WTC11 (cell line): ENCODE measurements around the gene SSR2. TPM values are rescaled to one million over a fixed set of nuclear protein-coding genes. Genes with fewer than 3 reads are reported as not detected.
A peak's percentile ranks its signal among the peaks of the same experiment; 100 is the strongest.

Source experiments
- CBFB ChIP-seq: sonication (generic); formaldehyde crosslinking; IDR thresholded peaks from 2 replicates; pipeline ENCODE4 v1.8.1; 2022; ENCODE audit warnings: mild to moderate bottlenecking, low read depth, missing genetic modification reagents
- CREM ChIP-seq: sonication (generic); formaldehyde crosslinking; IDR thresholded peaks from 2 replicates; pipeline ENCODE4 v1.8.1; 2022; ENCODE audit warnings: mild to moderate bottlenecking, missing genetic modification reagents, moderate library complexity
- ETV6 ChIP-seq: sonication (generic); formaldehyde crosslinking; IDR thresholded peaks from 2 replicates; pipeline ENCODE4 v1.8.1; 2022; ENCODE audit warnings: mild to moderate bottlenecking, missing genetic modification reagents
- FOXK1 ChIP-seq: sonication (generic); formaldehyde crosslinking; IDR thresholded peaks from 2 replicates; pipeline ENCODE4 v1.8.0; 2022; ENCODE audit warnings: mild to moderate bottlenecking, moderate library complexity, missing genetic modification reagents
- FOXP1 ChIP-seq: sonication (generic); formaldehyde crosslinking; IDR thresholded peaks from 2 replicates; pipeline ENCODE4 v1.8.0; 2022; ENCODE audit warnings: missing genetic modification reagents, mild to moderate bottlenecking, moderate library complexity, borderline replicate concordance
- GABPB1 ChIP-seq: sonication (generic); formaldehyde crosslinking; IDR thresholded peaks from 2 replicates; pipeline ENCODE4 v1.8.1; 2023; ENCODE audit warnings: mild to moderate bottlenecking, missing genetic modification reagents
- HMGXB4 ChIP-seq: sonication (generic); formaldehyde crosslinking; IDR thresholded peaks from 2 replicates; pipeline ENCODE4 v1.8.1; 2023; ENCODE audit warnings: mild to moderate bottlenecking, moderate library complexity, missing genetic modification reagents
- JAZF1 ChIP-seq: fragments of 250-450 bp; sonication (Bioruptor Pico); IDR thresholded peaks from 2 replicates; pipeline ENCODE4 v1.9.0; 2021; ENCODE audit warnings: moderate library complexity, mild to moderate bottlenecking, inconsistent platforms
- NFE2L1 ChIP-seq: sonication (generic); formaldehyde crosslinking; IDR thresholded peaks from 2 replicates; pipeline ENCODE4 v1.8.1; 2023; ENCODE audit warnings: missing genetic modification reagents
- RELA ChIP-seq: sonication (generic); formaldehyde crosslinking; IDR thresholded peaks from 2 replicates; pipeline ENCODE4 v1.8.1; 2022; ENCODE audit warnings: missing genetic modification reagents, mild to moderate bottlenecking, borderline replicate concordance
- RORB ChIP-seq: fragments of 250-450 bp; sonication (Bioruptor Pico); IDR thresholded peaks from 2 replicates; pipeline ENCODE4 v1.9.0; 2021; ENCODE audit warnings: mild to moderate bottlenecking
- TCF7 ChIP-seq: sonication (generic); formaldehyde crosslinking; IDR thresholded peaks from 2 replicates; pipeline ENCODE4 v1.8.0; 2022; ENCODE audit warnings: mild to moderate bottlenecking, low read depth, missing genetic modification reagents, moderate library complexity
- ZNF396 ChIP-seq: fragments of 250-450 bp; sonication (Bioruptor Pico); IDR thresholded peaks from 2 replicates; pipeline ENCODE4 v1.8.0; 2021; ENCODE audit warnings: mild to moderate bottlenecking, moderate library complexity, borderline replicate concordance
- ZSCAN18 ChIP-seq: fragments of 250-450 bp; sonication (Bioruptor Pico); IDR thresholded peaks from 2 replicates; pipeline ENCODE4 v2.1.2; 2022; ENCODE audit warnings: mild to moderate bottlenecking, moderate library complexity
- total RNA-seq: library from RNA; stranded (reverse); gene quantifications from 3 replicates; pipeline ENCODE4 v1.2.3, GENCODE V29; 2021
- TF ChIP-seq, protein P1 (sequence below): fragments of 250-450 bp; sonication (Bioruptor Pico); IDR thresholded peaks from 2 replicates; pipeline ENCODE4 v1.9.0; 2021; ENCODE audit warnings: mild to moderate bottlenecking, borderline replicate concordance
- TF ChIP-seq, protein P2 (sequence below): sonication (generic); formaldehyde crosslinking; IDR thresholded peaks from 2 replicates; pipeline ENCODE4 v1.8.1; 2023; ENCODE audit warnings: mild to moderate bottlenecking, missing genetic modification reagents, borderline replicate concordance
- TF ChIP-seq, protein P3 (sequence below): sonication (generic); formaldehyde crosslinking; IDR thresholded peaks from 2 replicates; pipeline ENCODE4 v1.8.1; 2023; ENCODE audit warnings: mild to moderate bottlenecking, missing genetic modification reagents
- TF ChIP-seq, protein P4 (sequence below): sonication (generic); formaldehyde crosslinking; IDR thresholded peaks from 2 replicates; pipeline ENCODE4 v1.8.1; 2023; ENCODE audit warnings: mild to moderate bottlenecking, missing genetic modification reagents, moderate library complexity

Gene SSR2
- total RNA-seq, 1 experiment from 2014 or later = 175 TPM

DNA sequence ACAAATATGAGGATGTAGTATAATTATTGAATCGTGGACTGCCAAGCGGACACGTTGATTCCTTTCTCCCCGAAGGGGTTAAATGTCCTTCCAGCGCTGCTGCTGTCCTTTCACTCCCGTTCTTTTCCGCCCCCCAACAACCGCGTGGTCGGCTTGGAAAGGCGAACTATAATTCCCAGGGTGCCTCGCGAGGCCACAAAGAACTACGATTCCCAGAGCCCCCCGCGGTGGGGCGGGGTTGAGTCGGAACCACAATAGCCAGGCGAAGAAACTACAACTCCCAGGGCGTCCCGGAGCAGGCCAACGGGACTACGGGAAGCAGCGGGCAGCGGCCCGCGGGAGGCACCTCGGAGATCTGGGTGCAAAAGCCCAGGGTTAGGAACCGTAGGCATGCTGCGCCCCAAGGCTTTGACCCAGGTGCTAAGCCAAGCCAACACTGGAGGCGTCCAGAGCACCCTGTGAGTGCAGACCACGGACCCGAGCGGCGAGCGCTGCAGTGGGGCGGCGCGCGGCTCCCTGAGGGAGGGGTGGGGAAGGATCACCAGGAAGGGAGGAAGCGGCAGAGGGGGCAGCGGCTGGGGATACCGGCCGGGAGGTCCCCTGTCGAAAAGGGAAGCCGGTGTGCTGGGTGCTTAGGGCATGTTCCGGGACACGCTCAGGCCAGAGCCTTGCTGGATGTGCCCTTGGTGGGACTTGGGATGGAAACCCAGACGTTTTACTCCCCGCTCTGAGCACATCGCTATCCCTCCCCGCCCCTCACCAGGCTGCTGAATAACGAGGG lies 33.9 kb upstream of the SSR2 start, which contains the start of gene LAMTOR2 (continued):
- TF ChIP-seq, protein P1, sequence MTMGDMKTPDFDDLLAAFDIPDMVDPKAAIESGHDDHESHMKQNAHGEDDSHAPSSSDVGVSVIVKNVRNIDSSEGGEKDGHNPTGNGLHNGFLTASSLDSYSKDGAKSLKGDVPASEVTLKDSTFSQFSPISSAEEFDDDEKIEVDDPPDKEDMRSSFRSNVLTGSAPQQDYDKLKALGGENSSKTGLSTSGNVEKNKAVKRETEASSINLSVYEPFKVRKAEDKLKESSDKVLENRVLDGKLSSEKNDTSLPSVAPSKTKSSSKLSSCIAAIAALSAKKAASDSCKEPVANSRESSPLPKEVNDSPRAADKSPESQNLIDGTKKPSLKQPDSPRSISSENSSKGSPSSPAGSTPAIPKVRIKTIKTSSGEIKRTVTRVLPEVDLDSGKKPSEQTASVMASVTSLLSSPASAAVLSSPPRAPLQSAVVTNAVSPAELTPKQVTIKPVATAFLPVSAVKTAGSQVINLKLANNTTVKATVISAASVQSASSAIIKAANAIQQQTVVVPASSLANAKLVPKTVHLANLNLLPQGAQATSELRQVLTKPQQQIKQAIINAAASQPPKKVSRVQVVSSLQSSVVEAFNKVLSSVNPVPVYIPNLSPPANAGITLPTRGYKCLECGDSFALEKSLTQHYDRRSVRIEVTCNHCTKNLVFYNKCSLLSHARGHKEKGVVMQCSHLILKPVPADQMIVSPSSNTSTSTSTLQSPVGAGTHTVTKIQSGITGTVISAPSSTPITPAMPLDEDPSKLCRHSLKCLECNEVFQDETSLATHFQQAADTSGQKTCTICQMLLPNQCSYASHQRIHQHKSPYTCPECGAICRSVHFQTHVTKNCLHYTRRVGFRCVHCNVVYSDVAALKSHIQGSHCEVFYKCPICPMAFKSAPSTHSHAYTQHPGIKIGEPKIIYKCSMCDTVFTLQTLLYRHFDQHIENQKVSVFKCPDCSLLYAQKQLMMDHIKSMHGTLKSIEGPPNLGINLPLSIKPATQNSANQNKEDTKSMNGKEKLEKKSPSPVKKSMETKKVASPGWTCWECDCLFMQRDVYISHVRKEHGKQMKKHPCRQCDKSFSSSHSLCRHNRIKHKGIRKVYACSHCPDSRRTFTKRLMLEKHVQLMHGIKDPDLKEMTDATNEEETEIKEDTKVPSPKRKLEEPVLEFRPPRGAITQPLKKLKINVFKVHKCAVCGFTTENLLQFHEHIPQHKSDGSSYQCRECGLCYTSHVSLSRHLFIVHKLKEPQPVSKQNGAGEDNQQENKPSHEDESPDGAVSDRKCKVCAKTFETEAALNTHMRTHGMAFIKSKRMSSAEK = no peak
- TF ChIP-seq RORB (CRISPR knock-in tag) (no peak), RELA (CRISPR knock-in tag) (no peak), ETV6 (CRISPR knock-in tag) (0 out of 2 replicates have a peak, but pooled peaks have one; percentile 14), GABPB1 (CRISPR knock-in tag) (peak; percentile 74), HMGXB4 (CRISPR knock-in tag) (0 out of 2 replicates have a peak, but pooled peaks have one; percentile 42), ZSCAN18 (CRISPR knock-in tag) (no peak), FOXK1 (CRISPR knock-in tag) (peak; percentile 68), CBFB (CRISPR knock-in tag) (0 out of 2 replicates have a peak, but pooled peaks have one; percentile 23), FOXP1 (CRISPR knock-in tag) (peak; percentile 72; the same call in 1 of the 2 replicates), TCF7 (CRISPR knock-in tag) (no peak), ZNF396 (CRISPR knock-in tag) (no peak), CREM (0 out of 2 replicates have a peak, but pooled peaks have one; percentile 52), NFE2L1 (no peak), JAZF1 (no peak)
- TF ChIP-seq, protein P2, sequence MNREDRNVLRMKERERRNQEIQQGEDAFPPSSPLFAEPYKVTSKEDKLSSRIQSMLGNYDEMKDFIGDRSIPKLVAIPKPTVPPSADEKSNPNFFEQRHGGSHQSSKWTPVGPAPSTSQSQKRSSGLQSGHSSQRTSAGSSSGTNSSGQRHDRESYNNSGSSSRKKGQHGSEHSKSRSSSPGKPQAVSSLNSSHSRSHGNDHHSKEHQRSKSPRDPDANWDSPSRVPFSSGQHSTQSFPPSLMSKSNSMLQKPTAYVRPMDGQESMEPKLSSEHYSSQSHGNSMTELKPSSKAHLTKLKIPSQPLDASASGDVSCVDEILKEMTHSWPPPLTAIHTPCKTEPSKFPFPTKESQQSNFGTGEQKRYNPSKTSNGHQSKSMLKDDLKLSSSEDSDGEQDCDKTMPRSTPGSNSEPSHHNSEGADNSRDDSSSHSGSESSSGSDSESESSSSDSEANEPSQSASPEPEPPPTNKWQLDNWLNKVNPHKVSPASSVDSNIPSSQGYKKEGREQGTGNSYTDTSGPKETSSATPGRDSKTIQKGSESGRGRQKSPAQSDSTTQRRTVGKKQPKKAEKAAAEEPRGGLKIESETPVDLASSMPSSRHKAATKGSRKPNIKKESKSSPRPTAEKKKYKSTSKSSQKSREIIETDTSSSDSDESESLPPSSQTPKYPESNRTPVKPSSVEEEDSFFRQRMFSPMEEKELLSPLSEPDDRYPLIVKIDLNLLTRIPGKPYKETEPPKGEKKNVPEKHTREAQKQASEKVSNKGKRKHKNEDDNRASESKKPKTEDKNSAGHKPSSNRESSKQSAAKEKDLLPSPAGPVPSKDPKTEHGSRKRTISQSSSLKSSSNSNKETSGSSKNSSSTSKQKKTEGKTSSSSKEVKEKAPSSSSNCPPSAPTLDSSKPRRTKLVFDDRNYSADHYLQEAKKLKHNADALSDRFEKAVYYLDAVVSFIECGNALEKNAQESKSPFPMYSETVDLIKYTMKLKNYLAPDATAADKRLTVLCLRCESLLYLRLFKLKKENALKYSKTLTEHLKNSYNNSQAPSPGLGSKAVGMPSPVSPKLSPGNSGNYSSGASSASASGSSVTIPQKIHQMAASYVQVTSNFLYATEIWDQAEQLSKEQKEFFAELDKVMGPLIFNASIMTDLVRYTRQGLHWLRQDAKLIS (CRISPR knock-in tag) = no peak
- TF ChIP-seq, protein P3, sequence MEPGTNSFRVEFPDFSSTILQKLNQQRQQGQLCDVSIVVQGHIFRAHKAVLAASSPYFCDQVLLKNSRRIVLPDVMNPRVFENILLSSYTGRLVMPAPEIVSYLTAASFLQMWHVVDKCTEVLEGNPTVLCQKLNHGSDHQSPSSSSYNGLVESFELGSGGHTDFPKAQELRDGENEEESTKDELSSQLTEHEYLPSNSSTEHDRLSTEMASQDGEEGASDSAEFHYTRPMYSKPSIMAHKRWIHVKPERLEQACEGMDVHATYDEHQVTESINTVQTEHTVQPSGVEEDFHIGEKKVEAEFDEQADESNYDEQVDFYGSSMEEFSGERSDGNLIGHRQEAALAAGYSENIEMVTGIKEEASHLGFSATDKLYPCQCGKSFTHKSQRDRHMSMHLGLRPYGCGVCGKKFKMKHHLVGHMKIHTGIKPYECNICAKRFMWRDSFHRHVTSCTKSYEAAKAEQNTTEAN = peak; percentile 75; the same call in 1 of the 2 replicates
- TF ChIP-seq, protein P4, sequence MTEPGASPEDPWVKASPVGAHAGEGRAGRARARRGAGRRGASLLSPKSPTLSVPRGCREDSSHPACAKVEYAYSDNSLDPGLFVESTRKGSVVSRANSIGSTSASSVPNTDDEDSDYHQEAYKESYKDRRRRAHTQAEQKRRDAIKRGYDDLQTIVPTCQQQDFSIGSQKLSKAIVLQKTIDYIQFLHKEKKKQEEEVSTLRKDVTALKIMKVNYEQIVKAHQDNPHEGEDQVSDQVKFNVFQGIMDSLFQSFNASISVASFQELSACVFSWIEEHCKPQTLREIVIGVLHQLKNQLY = no peak
- TF ChIP-seq, all 79 proteins: peak for 16
